Caco-2 (cell line): ENCODE data around the gene TNNI3. TPM values are rescaled to one million over a fixed set of nuclear protein-coding genes. Genes with fewer than 3 reads are reported as not detected.

Experiments
- BruUV-seq: library from RNA; stranded (reverse); fragments of 400-500 nt; replicated peaks from 2 replicates; lab custom pipeline; 2021; lab: Mats Ljungman, UMichigan
- CTCF ChIA-PET: fragments of 300-600 bp; sonication (Branson Sonifier 250); formaldehyde crosslinking; loops from one replicate; lab custom pipeline; 2022; ENCODE audit warnings: antibody characterized with exemption; lab: Charles Lee
- POLR2A ChIA-PET: fragments of 300-600 bp; sonication (Branson Sonifier 250); formaldehyde crosslinking; loops from one replicate; lab custom pipeline; 2022; ENCODE audit warnings: antibody characterized with exemption; lab: Charles Lee
- DNase-seq, 2 experiments: peaks; one replicate each; pipeline versions ENCODE4 v3.0.0 to v3.0.0-alpha.2; 2020 to 2022
- H3K27me3 ChIP-seq: replicated peaks from 2 replicates; pipeline ENCODE4 v1.6.0; 2011; ENCODE audit warnings: low read length; ENCODE audit not compliant: control insufficient read depth, insufficient read depth
- H3K36me3 ChIP-seq: 2 replicates; pipeline ENCODE4 v1.5.1; 2011; ENCODE audit warnings: low read length; ENCODE audit not compliant: control insufficient read depth, insufficient read depth
- H3K4me1 ChIP-seq: fragments of 250-450 bp; sonication (Bioruptor Pico); 2 replicates; pipeline ENCODE4 v1.5.1; 2020; ENCODE audit warnings: mild to moderate bottlenecking
- H3K4me3 ChIP-seq: 2 replicates; pipeline ENCODE4 v1.5.1; 2011; ENCODE audit warnings: low read depth, mild to moderate bottlenecking, control low read depth, low read length
- H3K9me3 ChIP-seq: fragments of 250-450 bp; sonication (Bioruptor Pico); 2 replicates; pipeline ENCODE4 v1.5.1; 2020; ENCODE audit warnings: mild to moderate bottlenecking, moderate library complexity
- H3K27ac Mint-ChIP-seq: one replicate; pipeline ENCODE4 v1.8.0; 2022; ENCODE audit warnings: mixed read lengths; ENCODE audit not compliant: unreplicated experiment
- H3K27me3 Mint-ChIP-seq: one replicate; pipeline ENCODE4 v1.8.0; 2022; ENCODE audit warnings: mixed read lengths; ENCODE audit not compliant: insufficient read depth, unreplicated experiment
- H3K36me3 Mint-ChIP-seq: one replicate; pipeline ENCODE4 v1.8.0; 2022; ENCODE audit warnings: mild to moderate bottlenecking, mixed read lengths; ENCODE audit not compliant: insufficient read depth, unreplicated experiment
- H3K4me1 Mint-ChIP-seq: one replicate; pipeline ENCODE4 v1.8.0; 2022; ENCODE audit warnings: low read depth, mixed read lengths; ENCODE audit not compliant: unreplicated experiment
- H3K4me3 Mint-ChIP-seq: one replicate; pipeline ENCODE4 v1.8.0; 2022; ENCODE audit warnings: mild to moderate bottlenecking, moderate library complexity, mixed read lengths; ENCODE audit not compliant: unreplicated experiment
- H3K9me3 Mint-ChIP-seq: one replicate; pipeline ENCODE4 v1.8.0; 2022; ENCODE audit warnings: mixed read lengths; ENCODE audit not compliant: unreplicated experiment
- CTCF ChIP-seq, 2 experiments: fragments of 200-600 bp in 1 of 2; IDR thresholded peaks; 1 replicate in 1 of 2; 2 replicates in 1 of 2; pipeline versions ENCODE4 v1.5.1 to v1.8.0; 2011 to 2022; ENCODE audit warnings: antibody characterized with exemption in 1 of 2, control low read depth in 1 of 2, inconsistent platforms in 1 of 2, low read depth in 1 of 2, low read length in 1 of 2, mild to moderate bottlenecking in 1 of 2, moderate library complexity in 1 of 2; ENCODE audit not compliant: insufficient read depth in 1 of 2, severe bottlenecking in 1 of 2, unreplicated experiment in 1 of 2
- intact Hi-C: fragments of 100-400 bp; cut with micrococcal nuclease; formaldehyde crosslinking; loops from one replicate; pipeline ENCODE4 v1.10.0; 2022; ENCODE audit not compliant: unreplicated experiment
- total RNA-seq: library from RNA; stranded (reverse); gene quantifications from 2 replicates; pipeline ENCODE4 v1.2.3, GENCODE V29; 2022

TNNI3 gene
- total RNA-seq, 1 experiment from 2014 or later, result 2.9 TPM

GRCh38 chr19:55165952-55166529 is 8.5 kb upstream of the TNNI3 start:
- Histone ChIP-seq H3K4me1 (no peaks in the 10 kb centered on the region), H3K4me3 (peak overlapping the region; percentile 73), H3K36me3 (no peaks in the 10 kb centered on the region), H3K27me3 (no peaks in the 10 kb centered on the region), H3K9me3 (no peaks in the 10 kb centered on the region)
- peak; percentile 67 to 97 for TF ChIP-seq CTCF (IDR thresholded peaks at IDR 0.05; ENCODE audit: insufficient read depth in 1 of 2, low read depth in 1 of 2, low read length in 1 of 2, severe bottlenecking in 1 of 2, unreplicated experiment in 1 of 2)
- Mint-ChIP-seq H3K36me3 (peaks cover 11% of the 10 kb centered on the region), H3K27me3 (peaks cover 11% of the 10 kb centered on the region), H3K4me1 (no peaks in the 10 kb centered on the region), H3K4me3 (peak overlapping the region; percentile 79), H3K27ac (peak overlapping the region; percentile 80), H3K9me3 (no peaks in the 10 kb centered on the region)
- ChIA-PET CTCF (interaction anchor here (0.5 to 3.1 kb wide), 9 partner anchors 10 to 475 kb away, joined by 3 to 20 read pairs (median 5); partner anchors contain the start of genes PPP1R12C, PTPRH and ZNF580), POLR2A (interaction anchor here (1.2 kb wide), 1 partner anchor 173 kb away, joined by 4 read pairs; the partner anchor contains the start of gene KMT5C)
- BruUV-seq, result no TSS peak
- peak; percentile 87 to 90 for DNase-seq
- intact Hi-C loops, result loop anchor here (1.0 to 2.0 kb wide), 3 partner anchors 25 to 173 kb away; partner anchors contain the start of genes KMT5C and PPP1R12C

- Histone ChIP-seq H3K9me3 (no peaks in the 10 kb centered on the region), H3K36me3 (no peaks in the 10 kb centered on the region), H3K4me3 (no peak overlapping the region), H3K4me1 (peaks cover 16% of the 10 kb centered on the region), H3K27me3 (no peaks in the 10 kb centered on the region)
- no peaks in the 10 kb centered on the region for H3K9me3 Mint-ChIP-seq
- no peak for TF ChIP-seq CTCF (IDR thresholded peaks at IDR 0.05; ENCODE audit: insufficient read depth in 1 of 2, low read depth in 1 of 2, low read length in 1 of 2, severe bottlenecking in 1 of 2, unreplicated experiment in 1 of 2)
- no peak overlapping the region for H3K4me3 Mint-ChIP-seq
- no peak for DNase-seq
- intact Hi-C loops, result no loop called here
- ChIA-PET POLR2A (no interaction called here), CTCF (interaction anchor here (0.7 to 2.9 kb wide), 3 partner anchors 21 to 66 kb away, joined by 3 to 38 read pairs (median 3); no protein-coding TSS in a partner anchor)
- H3K27ac Mint-ChIP-seq, result no peak overlapping the region
- H3K36me3 Mint-ChIP-seq, result peaks cover 6% of the 10 kb centered on the region
- BruUV-seq, result no TSS peak
- peaks cover 3% of the 10 kb centered on the region for H3K27me3 Mint-ChIP-seq
- peaks cover 20% of the 10 kb centered on the region for H3K4me1 Mint-ChIP-seq
These were observed 4.2 kb upstream of the TNNI3 start for GRCh38 chr19:55161571-55162322.

- Mint-ChIP-seq H3K4me1 (peaks cover 20% of the 10 kb centered on the region), H3K27me3 (peaks cover 3% of the 10 kb centered on the region), H3K27ac (no peak overlapping the region), H3K36me3 (no peaks in the 10 kb centered on the region), H3K9me3 (no peaks in the 10 kb centered on the region), H3K4me3 (no peak overlapping the region)
- Histone ChIP-seq H3K27me3 (no peaks in the 10 kb centered on the region), H3K36me3 (no peaks in the 10 kb centered on the region), H3K4me1 (peaks cover 16% of the 10 kb centered on the region), H3K9me3 (no peaks in the 10 kb centered on the region), H3K4me3 (no peak overlapping the region)
- POLR2A ChIA-PET, result no interaction called here
- intact Hi-C loops, result loop anchor here (1.0 kb wide), 2 partner anchors 15 to 20 kb away; no protein-coding TSS in a partner anchor
- CTCF ChIA-PET, result interaction anchor here (0.6 to 2.9 kb wide), 10 partner anchors 10 to 73 kb away, joined by 3 to 38 read pairs (median 3); partner anchors contain the start of gene TNNT1
- BruUV-seq, result no TSS peak
- no peak for DNase-seq
- TF ChIP-seq CTCF (IDR thresholded peaks at IDR 0.05; ENCODE audit: insufficient read depth in 1 of 2, low read depth in 1 of 2, low read length in 1 of 2, severe bottlenecking in 1 of 2, unreplicated experiment in 1 of 2), result no peak
These were observed 3.4 kb upstream of the TNNI3 start for GRCh38 chr19:55160986-55161365.
